ENCODE data around the gene GAMT.
A peak's percentile ranks its signal among the peaks of the same experiment; 100 is the strongest.

The GAMT gene

DNA sequence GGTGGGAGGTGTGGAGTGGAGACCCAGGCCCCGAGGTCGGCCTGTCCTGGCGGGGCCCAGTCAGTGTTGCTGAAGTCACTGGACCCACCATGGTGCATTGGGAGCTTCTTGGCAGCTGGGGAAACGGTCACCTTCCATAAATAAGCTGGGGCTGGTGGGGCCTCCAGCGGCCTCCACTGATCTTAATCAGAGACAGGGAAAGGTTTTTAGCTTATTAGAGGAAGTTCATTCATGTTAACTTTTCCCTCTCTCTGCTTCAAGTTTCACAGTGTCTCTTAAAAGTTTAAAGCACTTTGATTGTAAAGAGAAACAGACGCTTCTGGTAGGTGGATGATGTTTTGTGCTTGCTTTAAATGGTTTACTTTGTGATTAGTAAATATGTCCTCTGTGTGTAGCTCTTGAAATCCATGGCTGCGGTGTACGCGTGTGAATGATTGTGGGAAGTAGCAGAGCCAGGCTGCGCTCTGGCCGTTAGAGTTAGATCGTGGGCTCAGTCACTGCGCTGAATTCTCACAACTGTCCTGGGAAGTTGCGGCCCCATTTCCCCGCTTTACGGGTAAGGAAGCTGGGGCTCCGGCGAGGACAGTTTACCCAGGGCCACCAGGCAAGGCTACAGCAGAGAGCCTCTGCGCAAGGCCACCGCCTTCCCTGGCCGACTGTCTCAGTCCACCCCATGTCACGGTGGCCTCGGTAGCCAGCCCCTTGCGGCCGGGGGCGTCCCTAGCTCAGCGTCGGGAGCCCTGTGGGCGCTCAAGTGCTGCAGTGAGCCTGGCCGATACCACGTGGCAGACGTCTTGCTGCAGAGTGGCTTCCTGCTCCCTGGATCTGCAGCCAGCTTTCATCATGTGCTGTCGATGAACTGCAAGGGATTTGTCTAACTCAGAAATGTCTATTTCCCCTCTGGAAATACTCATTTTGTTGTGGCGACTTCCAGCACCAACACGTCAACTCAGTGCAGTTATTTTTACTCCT lies 34.2 kb downstream of the GAMT start:
- Histone ChIP-seq H3K27me3 (ENCODE audit: insufficient read depth, low read length) (no peaks in the 10 kb centered on the region), H3K4me1 (ENCODE audit: insufficient read depth, low read length) (no peaks in the 10 kb centered on the region), H3K27ac (ENCODE audit: low read depth, low read length) (no peak overlapping the region), H3K4me3 (ENCODE audit: low read length) (no peak overlapping the region), H3K9me3 (ENCODE audit: insufficient read depth, low read depth, low read length) (no peaks in the 10 kb centered on the region), H3K36me3 (ENCODE audit: insufficient read depth, low read length) (peaks cover 92% of the 10 kb centered on the region), H3K9ac (ENCODE audit: low read depth, low read length) (no peak overlapping the region)
- WGBS, result 95% methylated on average over 35 of the region's 35 CpGs

GRCh38 chr19:1366296-1366695 lies 35.0 kb downstream of the GAMT start:
- H3K27me3 ChIP-seq (ENCODE audit: insufficient read depth, low read length), result no peaks in the 10 kb centered on the region
- no peak overlapping the region for H3K9ac ChIP-seq (ENCODE audit: low read depth, low read length)
- H3K4me1 ChIP-seq (ENCODE audit: insufficient read depth, low read length), result peaks cover 3% of the 10 kb centered on the region; the same call in 1 of the 2 replicates
- H3K9me3 ChIP-seq (ENCODE audit: insufficient read depth, low read depth, low read length), result no peaks in the 10 kb centered on the region
- WGBS, result 93% methylated on average over 10 of the region's 10 CpGs
- no peak overlapping the region for H3K27ac ChIP-seq (ENCODE audit: low read depth, low read length)
- H3K4me3 ChIP-seq (ENCODE audit: low read length), result no peak overlapping the region
- peaks cover 92% of the 10 kb centered on the region for H3K36me3 ChIP-seq (ENCODE audit: insufficient read depth, low read length)

- Histone ChIP-seq H3K9me3 (ENCODE audit: insufficient read depth, low read depth, low read length) (no peaks in the 10 kb centered on the region), H3K4me3 (ENCODE audit: low read length) (no peak overlapping the region), H3K4me1 (ENCODE audit: insufficient read depth, low read length) (peaks cover 8% of the 10 kb centered on the region; the same call in 1 of the 2 replicates), H3K27me3 (ENCODE audit: insufficient read depth, low read length) (no peaks in the 10 kb centered on the region), H3K27ac (ENCODE audit: low read depth, low read length) (no peak overlapping the region), H3K9ac (ENCODE audit: low read depth, low read length) (no peak overlapping the region), H3K36me3 (ENCODE audit: insufficient read depth, low read length) (peaks cover 92% of the 10 kb centered on the region)
- WGBS, result 94% methylated on average over 37 of the region's 37 CpGs
Observed at GRCh38 chr19:1365319-1366269, 35.7 kb downstream of the GAMT start.

GRCh38 chr19:1364070-1364704 lies 37.2 kb downstream of the GAMT start:
- 95% methylated on average over 12 of the region's 15 CpGs for WGBS
- Histone ChIP-seq H3K4me1 (ENCODE audit: insufficient read depth, low read length) (peaks cover 21% of the 10 kb centered on the region), H3K9ac (ENCODE audit: low read depth, low read length) (no peak overlapping the region), H3K27me3 (ENCODE audit: insufficient read depth, low read length) (no peaks in the 10 kb centered on the region), H3K9me3 (ENCODE audit: insufficient read depth, low read depth, low read length) (no peaks in the 10 kb centered on the region), H3K4me3 (ENCODE audit: low read length) (no peak overlapping the region), H3K36me3 (ENCODE audit: insufficient read depth, low read length) (peaks cover 92% of the 10 kb centered on the region), H3K27ac (ENCODE audit: low read depth, low read length) (no peak overlapping the region)

- Histone ChIP-seq H3K36me3 (ENCODE audit: insufficient read depth, low read length) (peaks cover 95% of the 10 kb centered on the region), H3K4me1 (ENCODE audit: insufficient read depth, low read length) (peaks cover 26% of the 10 kb centered on the region)
Observed at GRCh38 chr19:1363599-1363998, 37.7 kb downstream of the GAMT start.

DNA sequence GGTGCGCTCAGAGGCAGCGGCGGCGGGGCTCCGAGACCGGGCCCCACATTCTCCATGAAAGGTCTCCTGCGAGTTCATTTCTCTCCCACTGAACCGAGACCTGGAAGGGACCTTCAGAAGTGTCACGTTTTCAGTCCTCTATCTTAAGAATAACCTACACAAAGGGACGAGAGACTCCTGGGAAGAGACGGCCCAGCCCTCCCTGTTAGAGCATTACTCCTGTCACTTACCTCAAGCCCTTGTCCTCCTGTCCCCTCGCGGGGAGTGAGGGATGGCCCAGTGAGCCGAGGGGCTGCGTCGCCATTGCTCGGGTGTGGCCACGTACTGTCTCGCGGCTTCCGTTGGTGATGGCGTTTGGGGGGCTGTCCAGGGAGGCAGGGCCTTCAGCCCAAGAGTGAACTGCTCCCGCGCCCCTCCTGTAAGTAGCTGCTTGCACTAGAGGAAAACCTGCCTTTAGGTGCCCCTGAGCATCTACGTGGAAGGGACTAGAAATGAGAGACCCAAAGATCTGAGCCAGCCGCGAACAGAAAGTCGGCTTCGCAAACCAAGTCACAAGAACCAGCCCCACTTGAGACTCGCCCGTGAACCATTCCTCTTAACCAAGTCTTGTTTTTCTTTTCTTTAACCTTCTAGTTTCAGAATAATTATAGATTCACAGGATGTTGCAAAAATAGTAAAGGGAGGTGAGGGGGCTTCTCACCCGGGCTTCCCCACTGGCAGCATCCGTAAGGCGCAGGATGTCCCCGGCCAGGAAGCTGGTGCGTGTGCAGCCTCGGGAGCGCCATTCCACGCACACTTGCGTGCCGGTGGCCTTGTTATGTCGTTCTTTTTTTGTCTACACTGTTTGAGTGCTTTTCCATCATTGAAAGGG lies 38.7 kb downstream of the GAMT start:
- Histone ChIP-seq H3K4me3 (ENCODE audit: low read length) (no peak overlapping the region), H3K27me3 (ENCODE audit: insufficient read depth, low read length) (no peaks in the 10 kb centered on the region), H3K36me3 (ENCODE audit: insufficient read depth, low read length) (peaks cover 92% of the 10 kb centered on the region), H3K9me3 (ENCODE audit: insufficient read depth, low read depth, low read length) (no peaks in the 10 kb centered on the region), H3K27ac (ENCODE audit: low read depth, low read length) (no peak overlapping the region), H3K4me1 (ENCODE audit: insufficient read depth, low read length) (peaks cover 35% of the 10 kb centered on the region), H3K9ac (ENCODE audit: low read depth, low read length) (no peak overlapping the region)
- WGBS, result 94% methylated on average over 42 of the region's 42 CpGs

More at GRCh38 chr19:1363599-1363998, 37.7 kb downstream of the GAMT start:
- Histone ChIP-seq H3K27ac (ENCODE audit: low read depth, low read length) (no peak overlapping the region), H3K27me3 (ENCODE audit: insufficient read depth, low read length) (no peaks in the 10 kb centered on the region), H3K4me3 (ENCODE audit: low read length) (no peak overlapping the region), H3K9ac (ENCODE audit: low read depth, low read length) (no peak overlapping the region), H3K9me3 (ENCODE audit: insufficient read depth, low read depth, low read length) (no peaks in the 10 kb centered on the region)
- 93% methylated on average over 10 of the region's 10 CpGs for WGBS

GRCh38 chr19:1361601-1362386 lies 39.5 kb downstream of the GAMT start:
- H3K4me1 ChIP-seq (ENCODE audit: insufficient read depth, low read length), result peaks cover 43% of the 10 kb centered on the region
- no peak overlapping the region for H3K27ac ChIP-seq (ENCODE audit: low read depth, low read length)
- H3K4me3 ChIP-seq (ENCODE audit: low read length), result no peak overlapping the region
- H3K9me3 ChIP-seq (ENCODE audit: insufficient read depth, low read depth, low read length), result no peaks in the 10 kb centered on the region
- WGBS, result 93% methylated on average over 29 of the region's 30 CpGs
- H3K27me3 ChIP-seq (ENCODE audit: insufficient read depth, low read length), result no peaks in the 10 kb centered on the region
- H3K36me3 ChIP-seq (ENCODE audit: insufficient read depth, low read length), result peaks cover 88% of the 10 kb centered on the region
- peak overlapping the region; percentile 20; the same call in 1 of the 2 replicates for H3K9ac ChIP-seq (ENCODE audit: low read depth, low read length)

DNA sequence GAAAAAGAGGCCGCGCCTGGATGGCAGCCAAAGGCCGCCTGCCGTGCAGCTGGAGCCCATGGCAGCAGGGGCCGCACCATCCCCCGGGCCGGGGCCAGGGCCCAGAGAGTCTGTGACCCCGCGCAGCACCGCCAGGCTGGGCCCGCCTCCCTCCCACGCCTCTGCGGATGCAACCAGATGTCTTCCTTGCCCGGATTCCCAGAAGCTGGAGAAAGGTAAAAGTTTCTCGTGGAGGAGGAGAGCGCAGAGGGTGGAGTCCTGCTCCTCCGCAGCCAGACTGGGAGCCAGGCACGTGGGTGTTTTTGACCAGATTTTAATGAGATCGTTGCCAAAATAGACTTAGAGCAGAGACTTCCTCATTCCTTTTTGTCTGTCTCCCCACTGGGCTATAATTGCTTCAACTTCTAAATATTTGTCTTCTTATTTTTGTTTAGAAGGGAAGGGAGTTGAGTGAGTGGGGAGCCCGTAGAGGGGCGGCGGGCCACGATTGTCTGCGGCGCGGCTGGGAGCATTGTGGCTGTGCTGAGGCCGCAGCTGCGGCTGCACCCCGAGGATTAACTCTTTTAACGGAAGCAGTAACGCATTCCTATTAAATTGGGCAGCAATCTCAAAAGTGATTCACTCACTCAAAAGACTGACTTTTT lies 40.4 kb downstream of the GAMT start:
- Histone ChIP-seq H3K27me3 (ENCODE audit: insufficient read depth, low read length) (no peaks in the 10 kb centered on the region), H3K4me3 (ENCODE audit: low read length) (no peak overlapping the region), H3K9ac (ENCODE audit: low read depth, low read length) (peak overlapping the region; percentile 20; the same call in 1 of the 2 replicates), H3K4me1 (ENCODE audit: insufficient read depth, low read length) (peaks cover 52% of the 10 kb centered on the region), H3K27ac (ENCODE audit: low read depth, low read length) (peak overlapping the region; percentile 43), H3K36me3 (ENCODE audit: insufficient read depth, low read length) (peaks cover 85% of the 10 kb centered on the region), H3K9me3 (ENCODE audit: insufficient read depth, low read depth, low read length) (no peaks in the 10 kb centered on the region)
- WGBS, result 80% methylated on average over 31 of the region's 31 CpGs

DNA sequence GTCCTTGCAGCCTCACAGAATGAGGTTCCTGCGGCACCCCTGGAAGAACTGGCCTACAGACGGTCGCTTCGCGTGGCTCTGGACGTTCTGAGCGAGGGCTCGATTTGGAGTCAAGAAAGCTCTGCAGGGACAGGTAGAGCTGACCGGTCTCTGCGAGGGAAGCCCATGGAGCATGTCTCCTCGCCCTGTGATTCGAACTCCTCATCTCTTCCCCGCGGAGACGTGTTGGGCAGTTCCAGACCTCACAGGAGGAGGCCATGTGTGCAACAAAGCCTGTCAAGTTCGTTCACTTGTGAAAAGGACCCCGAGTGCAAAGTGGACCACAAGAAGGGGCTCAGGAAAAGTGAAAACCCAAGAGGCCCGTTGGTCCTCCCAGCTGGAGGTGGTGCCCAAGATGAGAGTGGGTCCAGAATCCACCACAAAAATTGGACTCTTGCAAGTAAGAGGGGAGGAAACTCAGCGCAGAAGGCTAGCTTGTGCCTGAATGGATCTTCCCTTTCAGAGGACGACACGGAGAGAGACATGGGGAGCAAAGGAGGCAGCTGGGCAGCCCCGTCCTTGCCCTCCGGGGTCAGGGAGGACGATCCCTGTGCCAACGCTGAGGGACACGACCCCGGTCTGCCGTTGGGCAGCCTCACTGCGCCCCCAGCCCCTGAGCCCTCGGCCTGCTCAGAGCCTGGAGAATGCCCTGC lies 41.1 kb downstream of the GAMT start:
- Histone ChIP-seq H3K27me3 (ENCODE audit: insufficient read depth, low read length) (no peaks in the 10 kb centered on the region), H3K27ac (ENCODE audit: low read depth, low read length) (peak overlapping the region; percentile 43), H3K36me3 (ENCODE audit: insufficient read depth, low read length) (peaks cover 80% of the 10 kb centered on the region), H3K9me3 (ENCODE audit: insufficient read depth, low read depth, low read length) (no peaks in the 10 kb centered on the region), H3K4me3 (ENCODE audit: low read length) (no peak overlapping the region), H3K9ac (ENCODE audit: low read depth, low read length) (no peak overlapping the region), H3K4me1 (ENCODE audit: insufficient read depth, low read length) (peaks cover 54% of the 10 kb centered on the region)
- WGBS, result 89% methylated on average over 30 of the region's 30 CpGs
